ENCODE measurements around the gene MEIOC.
"Not testable (repeated sequence)": the region's sequence is repeated elsewhere in the genome, so short reads cannot be mapped to it uniquely, and the experiment has no call there.

MEIOC gene

GRCh38 chr17:44655983-44656710, at the start of gene MEIOC:
MEIOC (plus strand) TSS chr17:44656468; CDS start chr17:44656614, 146 bp downstream.
- FAIRE-seq = no peak

GRCh38 chr17:44606658-44607057, 49.6 kb upstream of the MEIOC start:
- FAIRE-seq = no peak

DNA sequence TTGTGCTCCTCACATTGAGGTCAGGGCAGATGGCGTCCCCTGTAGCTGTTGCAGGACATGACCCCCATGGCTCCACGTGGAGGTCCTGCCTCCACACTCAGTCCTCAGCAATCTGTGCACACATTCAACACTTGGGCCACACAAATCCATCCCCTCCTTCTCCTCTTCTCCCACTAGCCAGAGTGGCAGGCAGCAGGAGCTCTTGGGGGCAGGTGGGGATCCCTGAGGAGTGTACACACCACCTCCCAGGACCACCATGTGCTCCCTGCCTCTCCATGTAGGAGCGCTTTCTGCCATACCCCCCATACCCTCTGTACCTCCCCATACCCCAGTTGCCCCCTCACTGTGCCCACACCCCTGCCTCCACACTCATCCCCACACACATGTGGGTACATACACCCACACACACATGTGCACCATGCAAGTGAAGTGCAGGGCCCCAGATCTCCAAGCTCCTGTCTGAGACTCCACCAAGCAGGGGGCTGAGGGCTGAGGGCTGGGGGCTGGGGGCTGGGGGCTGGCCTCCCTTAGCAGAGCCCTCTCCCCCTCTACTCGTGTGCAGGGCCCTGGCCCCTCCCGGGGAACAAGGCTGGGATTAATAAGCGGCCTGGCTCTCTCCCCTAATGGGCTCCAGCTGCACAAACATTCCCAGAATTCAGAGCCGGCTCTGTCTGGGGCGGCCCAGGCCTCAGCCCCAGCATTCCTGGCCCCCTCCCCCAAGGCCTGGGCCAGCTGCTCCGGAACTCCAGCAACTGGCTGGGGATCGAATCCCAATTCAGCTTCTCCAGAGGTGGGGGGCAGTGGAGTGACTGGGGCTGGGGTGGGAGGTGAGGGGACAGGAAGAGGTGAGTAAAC, 48.2 kb upstream of the MEIOC start:
- no peak for FAIRE-seq

GRCh38 chr17:44608727-44609435, 47.4 kb upstream of the MEIOC start:
- no peak for FAIRE-seq

DNA sequence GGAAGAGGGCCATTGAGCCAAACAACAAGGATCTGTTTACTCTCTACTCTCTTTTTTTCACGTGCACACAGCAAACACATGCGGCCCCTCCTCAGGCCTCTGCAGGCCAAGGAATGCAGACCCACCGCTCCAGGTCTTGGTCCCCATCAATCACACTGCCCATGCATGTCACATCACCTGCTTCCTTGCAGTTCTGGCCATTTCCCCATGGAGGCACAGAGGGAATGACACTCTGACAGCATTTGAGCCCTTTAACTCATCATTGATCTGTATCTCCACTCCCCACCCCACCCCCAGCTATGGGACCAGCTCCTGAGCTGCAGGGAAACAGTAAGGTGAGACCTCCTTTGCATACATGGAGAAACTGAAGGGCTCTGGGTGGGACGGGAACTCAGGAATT, 45.9 kb upstream of the MEIOC start:
- no peak for FAIRE-seq

GRCh38 chr17:44610871-44611270, 45.4 kb upstream of the MEIOC start:
- no peak for FAIRE-seq

- no peak for FAIRE-seq
Observed at GRCh38 chr17:44614862-44615261, 41.4 kb upstream of the MEIOC start.

DNA sequence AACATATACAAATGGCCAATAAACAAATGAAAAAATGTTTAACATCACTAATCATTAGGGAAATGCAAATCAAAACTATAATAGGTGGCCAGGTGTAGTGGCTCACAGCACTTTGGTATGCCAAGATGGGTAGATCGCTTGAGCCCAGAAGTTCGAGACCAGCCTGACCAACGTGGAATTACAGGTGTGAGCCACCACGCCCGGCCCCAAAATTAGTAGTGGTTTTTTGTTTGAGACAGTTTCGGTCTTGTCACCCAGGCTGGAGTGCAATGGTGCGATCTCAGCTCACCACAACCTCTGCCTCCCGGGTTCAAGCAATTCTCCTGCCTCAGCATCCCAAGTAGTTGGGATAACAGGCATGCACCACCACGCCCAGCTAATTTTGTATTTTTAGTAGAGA, 37.6 kb upstream of the MEIOC start:
- not testable (repeated sequence) for FAIRE-seq

DNA sequence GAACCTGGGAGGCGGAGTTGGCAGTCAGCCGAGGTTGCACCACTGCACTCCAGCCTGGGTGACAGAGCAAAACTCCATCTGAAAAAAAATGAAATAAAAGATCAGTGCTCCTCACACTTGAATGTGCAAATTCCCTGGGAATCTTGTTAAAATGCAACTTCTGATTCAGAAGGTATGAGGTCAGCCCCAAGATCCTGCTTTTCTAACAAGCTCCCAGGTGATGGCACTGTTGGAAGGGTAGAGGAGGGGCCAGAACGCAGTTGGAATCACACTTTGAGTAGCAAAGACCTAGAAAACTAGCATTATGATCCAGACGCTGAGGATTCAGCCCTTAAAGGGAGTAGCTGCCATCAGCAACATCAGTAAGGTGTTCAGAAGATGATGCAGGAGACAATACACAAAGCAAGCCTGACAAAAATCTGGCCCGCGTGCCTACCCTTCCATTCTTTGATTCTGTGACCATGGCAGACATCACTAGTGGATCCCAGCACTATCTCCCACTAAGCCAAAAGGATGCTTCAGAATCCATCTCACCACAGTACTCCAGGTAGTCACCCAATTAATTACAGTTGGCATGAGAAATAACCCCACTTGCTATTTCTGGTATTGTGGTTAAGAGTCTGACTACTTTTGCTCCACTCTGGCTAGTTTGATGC, 33.1 kb upstream of the MEIOC start:
- no peak for FAIRE-seq

GRCh38 chr17:44627513-44628242, 28.6 kb upstream of the MEIOC start:
- FAIRE-seq = no peak

GRCh38 chr17:44628243-44629188, 27.8 kb upstream of the MEIOC start:
- FAIRE-seq = no peak

- FAIRE-seq = no peak
Observed at GRCh38 chr17:44629314-44629713, 27.0 kb upstream of the MEIOC start.

DNA sequence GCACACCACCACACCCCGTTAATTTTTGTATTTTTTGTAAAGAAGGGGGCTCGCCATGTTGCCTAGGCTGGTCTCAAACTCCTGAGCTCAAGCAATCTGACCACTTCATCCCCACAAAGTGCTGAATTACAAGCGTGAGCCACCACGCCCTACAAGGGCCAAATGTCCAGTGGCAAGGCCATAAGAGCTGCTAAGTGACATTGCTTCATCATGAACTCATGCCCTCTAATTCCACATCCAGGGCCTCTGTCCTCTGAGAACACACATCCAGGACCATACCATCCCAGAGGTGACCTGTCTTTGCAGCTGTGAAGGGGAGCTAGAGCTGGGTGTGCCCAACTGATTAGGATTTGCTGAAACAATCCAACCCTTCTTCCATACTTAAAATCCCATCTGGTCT, 25.6 kb upstream of the MEIOC start:
- FAIRE-seq = no peak

DNA sequence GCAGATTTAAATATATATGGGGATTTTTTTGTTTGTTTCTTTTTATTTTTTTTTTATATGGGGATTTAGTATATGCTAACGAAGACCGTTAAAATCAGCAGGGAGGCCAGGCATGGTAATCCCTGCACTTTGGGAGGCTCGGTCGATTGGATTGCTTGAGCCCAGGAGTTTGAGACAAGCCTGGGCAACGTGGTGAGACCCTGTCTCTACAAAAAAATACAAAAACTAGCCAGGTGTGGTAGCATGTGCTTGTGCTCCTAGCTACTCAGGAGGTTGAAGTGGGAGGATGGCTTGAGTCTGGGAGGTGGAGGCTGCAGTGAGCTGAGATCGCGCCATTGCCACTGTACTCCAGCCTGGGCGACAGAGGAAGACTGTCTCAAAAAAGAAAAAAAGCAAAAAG, 22.3 kb upstream of the MEIOC start:
- no peak for FAIRE-seq

- FAIRE-seq = not testable (repeated sequence)
Observed at GRCh38 chr17:44634401-44634800, 21.9 kb upstream of the MEIOC start.

DNA sequence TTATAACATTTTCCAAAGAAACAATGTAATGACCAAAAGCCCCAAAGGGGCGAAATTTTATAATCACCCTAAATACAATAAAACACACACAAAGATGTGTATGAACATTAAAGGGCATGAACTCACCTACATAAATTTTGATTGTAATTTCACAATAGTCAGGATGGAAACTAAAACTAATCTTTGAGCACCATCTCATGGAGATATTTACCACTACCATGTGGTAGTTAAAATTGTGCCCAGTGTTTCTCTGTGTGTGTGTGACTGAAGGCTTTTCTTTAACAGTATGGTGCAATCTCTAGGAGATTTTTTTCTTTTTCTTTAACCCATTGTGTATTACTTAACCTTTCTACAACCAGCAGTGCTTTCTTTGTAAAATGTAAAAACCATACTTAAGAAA, 19.7 kb upstream of the MEIOC start:
- peak; percentile 68 for FAIRE-seq

- no peak for FAIRE-seq
Observed at GRCh38 chr17:44637066-44637465, 19.2 kb upstream of the MEIOC start.

- no peak for FAIRE-seq
Observed at GRCh38 chr17:44642834-44643233, 13.4 kb upstream of the MEIOC start.

DNA sequence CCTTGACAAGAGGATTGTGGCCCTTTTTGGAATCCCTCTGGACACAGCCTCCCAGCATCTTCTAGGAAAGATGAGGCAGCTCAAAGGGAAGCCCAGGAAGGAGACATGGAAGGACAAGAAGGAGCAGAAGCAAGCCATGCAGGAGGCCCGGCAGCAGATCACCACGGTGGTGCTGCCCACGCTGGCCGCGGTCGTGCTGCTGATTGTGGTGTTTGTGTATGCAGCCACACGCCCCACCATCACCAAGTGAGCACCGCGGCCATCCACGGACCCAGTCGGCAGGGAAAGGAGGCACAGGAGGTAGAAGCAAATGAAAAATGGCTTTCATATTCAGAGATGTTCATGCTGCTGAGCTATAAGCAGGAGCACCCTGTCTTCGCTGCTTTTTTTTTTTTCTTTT, 10.9 kb upstream of the MEIOC start:
- FAIRE-seq = no peak

DNA sequence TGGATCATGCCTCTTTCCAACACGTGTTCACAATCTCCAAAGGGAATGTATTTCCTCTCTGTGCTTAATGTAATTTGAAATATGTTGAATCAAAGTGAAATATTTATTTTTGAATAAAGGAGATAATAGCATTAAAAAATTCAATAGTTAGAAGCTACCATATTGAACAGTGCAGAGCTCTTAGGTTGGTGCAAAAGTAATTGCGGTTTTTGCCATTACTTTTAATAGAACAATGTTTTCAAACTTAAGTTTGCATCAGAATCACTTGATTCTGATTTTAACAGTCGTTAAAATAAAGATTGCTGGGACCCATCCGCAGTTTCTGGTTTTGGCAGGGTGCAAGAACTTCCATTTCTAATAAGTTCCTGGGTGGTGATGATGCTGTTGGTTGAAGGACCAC, 10.0 kb upstream of the MEIOC start:
- no peak for FAIRE-seq

DNA sequence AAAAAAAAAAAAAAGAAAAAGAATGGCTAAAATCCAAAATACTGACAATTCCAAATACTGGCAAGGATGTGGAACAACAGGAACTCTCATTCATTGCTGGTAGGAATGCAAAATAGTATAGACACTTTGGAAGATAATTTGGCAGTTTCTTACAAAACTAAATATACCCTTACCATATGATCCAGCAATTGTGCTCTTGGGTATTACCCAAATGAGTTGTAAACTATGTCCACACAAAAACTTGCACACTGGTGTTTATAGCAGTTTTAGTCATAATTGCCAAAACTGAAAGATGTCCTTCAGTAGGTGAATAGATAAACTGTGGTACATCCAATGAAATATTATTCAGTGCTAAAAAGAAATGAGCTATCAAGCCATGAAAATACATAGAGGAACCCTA, 8.5 kb upstream of the MEIOC start:
- no peak for FAIRE-seq
